Skin of body (tissue), 2 donors: ENCODE data around the gene GNG12. TPM values are rescaled to one million over a fixed set of nuclear protein-coding genes. Genes with fewer than 3 reads are reported as not detected.

Experiments used
- DNase-seq: peaks from one replicate; lab custom pipeline; 2025; lab: John Stamatoyannopoulos, UW
- total RNA-seq: library from RNA; depleted of rRNA; stranded (reverse); fragments of >200 nt; gene quantifications from one replicate; pipeline ENCODE4 v1.2.3, GENCODE V29; 2014

Gene GNG12
- total RNA-seq, 1 donor from 2014 or later, result 97.0 TPM

DNA sequence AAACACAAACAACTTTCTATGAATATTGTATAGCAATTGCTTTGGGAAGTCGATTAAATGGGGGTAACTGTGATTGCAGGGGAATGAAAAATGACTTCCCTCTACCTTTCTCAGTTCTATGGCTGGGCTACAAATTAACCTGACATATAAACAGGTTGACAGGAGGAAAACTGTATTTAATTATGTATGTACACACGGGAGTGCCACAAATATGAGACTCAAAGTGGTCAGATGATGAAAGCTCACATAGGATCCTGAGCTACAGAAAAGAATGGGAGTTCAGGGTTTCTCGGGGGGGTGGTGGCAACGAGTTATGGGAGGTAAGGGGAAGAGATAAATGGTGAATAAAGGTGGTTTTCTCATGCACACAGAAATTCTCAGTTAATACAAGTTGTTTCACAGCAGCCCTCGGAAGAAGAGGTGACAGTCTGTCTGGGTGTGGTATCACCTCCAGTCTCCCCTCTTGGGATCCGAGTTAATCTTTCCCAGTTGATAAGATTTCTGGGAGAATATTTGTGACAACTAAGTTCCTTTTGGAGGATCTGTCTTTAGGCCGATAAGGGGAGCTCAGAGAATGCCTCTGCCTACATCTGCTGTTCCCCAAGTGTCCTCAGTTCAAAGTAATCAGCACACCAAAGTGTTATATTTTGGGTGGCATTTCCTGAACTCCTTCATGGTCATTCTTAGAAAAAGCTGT, 122.0 kb downstream of the GNG12 start:
- DNase-seq, result no peak

DNA sequence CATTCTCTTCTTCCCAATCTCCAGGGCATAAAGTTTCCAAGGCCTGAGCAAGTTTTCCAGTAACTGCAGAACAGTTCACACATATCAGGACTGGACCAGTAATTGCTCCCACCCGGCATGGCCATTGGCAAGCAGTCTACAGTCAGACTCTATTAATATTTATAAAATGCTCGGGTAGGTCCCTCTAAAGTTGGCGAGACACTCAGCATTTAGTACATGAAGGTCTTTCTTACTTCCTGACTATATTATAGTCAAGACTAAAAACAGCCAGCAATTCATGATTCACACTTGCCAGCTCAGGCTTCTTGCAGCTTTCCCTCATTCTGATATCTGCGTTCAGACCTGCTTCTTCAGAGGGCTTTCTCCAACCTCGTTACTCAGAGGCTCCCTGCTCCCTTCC, 122.8 kb downstream of the GNG12 start:
- DNase-seq, result no peak

DNA sequence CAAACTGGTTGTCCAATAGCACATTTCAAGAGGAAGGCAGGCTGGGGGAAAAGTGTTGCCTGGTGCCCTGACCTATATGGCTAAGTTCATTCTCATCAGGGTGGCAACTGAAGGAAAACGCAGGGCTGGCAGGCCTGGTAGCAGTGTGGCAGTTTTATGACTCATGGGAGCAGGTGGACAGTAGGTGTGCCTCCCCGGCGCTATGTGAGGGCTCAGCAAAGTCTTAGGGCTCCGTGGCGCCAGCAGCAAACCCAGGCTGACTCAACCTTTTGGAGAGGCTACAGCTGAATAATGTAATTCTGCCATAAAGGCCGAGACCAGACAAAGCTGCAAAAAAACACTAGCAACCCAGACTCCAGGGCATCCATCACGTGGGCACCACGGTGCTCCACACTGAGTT, 124.7 kb downstream of the GNG12 start:
- no peak for DNase-seq

GRCh38 chr1:67705735-67706453, 127.4 kb downstream of the GNG12 start:
- DNase-seq, result no peak

DNA sequence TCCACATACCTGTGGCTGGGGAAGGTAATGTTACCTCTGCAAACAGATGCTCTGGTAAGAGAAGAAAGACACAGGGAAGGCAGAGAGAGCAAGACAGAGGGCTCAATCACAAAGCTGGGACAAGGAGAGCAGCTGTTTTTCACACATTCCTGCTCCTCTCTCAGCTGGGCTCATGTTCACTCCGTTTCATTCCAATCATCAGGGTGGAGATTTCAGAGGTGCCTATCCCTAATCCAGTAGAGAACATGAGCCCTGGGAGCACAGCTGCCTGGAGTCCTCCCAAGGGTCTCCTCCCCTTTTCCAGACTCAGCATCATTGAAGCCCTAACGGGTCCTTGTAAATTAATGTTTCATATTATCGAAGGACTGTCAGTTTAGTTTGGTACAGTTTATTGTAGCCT, 128.9 kb downstream of the GNG12 start:
- no peak for DNase-seq

DNA sequence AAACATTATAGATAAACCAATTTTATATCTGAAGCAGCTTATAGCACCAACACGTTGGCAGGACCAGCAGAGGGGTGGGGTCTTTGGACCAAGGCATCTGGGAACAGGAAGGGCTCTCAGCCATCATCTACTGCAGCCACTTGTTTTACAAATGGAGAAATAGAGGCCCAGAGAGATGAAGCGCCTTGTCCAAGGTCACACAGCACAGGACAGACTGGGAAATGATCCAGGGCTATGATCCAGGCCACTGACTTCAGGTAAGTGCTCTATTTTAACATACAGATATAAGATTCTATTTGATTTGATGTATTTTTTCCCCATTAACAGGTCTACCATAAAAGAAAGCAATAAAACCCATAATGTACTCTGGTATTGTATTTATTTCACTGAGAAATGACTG, 131.4 kb downstream of the GNG12 start:
- no peak for DNase-seq

DNA sequence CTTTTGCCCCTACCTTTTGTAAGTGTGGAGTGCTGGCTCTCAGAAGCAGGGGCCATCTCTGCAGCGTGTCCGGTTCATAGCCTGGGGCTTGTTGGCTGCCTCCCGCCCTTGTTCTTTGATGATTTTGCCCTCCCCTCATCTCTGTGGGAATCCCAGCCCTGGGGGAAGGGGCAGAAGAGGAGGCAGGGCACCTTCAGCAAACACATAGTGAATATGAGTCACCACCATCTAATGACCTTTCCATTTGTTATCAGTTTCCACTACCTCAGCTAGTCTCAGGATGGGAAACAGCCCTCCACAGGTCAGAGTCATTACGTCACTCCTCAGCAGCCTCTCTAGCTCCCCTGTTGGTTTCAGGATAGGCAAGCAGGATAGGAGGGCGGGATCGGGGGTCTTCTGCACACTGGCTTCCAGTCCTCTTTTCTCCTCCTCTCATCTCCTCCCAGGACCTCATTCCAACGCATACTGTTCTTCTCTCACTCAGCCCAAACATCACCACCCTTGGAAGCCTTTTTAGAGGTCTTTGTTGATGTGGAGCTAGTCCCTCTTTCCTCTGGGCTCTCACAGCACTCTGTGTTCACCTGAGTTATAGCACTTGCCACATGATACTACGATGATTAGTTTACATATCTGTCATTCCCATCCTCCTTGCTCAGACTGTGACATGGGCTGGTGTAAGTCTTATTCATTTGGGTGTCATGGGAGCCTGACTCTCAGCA, 132.4 kb downstream of the GNG12 start:
- DNase-seq, result no peak

DNA sequence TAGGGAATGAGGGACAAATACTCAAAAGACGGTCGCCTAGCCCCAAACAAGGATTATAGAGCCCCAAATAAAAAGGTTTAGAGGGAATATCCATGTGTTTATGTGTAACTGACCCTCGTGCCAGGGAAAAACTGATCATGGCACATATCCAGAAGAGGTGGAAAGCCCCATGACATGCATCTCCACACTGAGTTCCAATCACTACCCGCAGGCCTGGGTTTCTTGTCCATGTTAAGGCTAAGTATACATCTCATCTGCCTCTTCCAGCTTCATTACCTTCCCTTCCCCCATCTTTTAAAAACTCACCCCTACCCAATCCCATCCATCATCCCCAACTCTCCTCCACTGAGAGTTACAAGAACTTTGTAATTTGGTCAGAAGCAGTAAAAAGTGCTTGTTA, 133.0 kb downstream of the GNG12 start:
- DNase-seq, result no peak

DNA sequence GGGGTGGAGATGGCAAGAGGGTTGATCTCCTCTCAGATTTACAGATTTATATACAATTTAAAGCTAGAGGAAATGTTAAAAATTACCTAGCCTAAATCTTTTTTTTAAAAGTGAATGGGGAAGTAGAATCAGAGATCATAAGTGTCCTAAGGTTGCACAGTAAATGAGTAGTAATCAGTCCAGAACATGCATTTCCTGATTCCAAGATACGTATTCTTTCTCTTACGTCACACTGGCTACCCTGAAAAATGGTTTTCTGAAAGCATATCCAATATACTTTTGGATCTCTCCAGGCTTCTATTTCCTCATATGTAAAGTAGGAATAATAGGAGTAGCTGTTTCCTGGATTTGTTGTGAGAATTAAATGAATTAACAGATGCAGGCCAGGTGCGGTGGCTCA, 136.6 kb downstream of the GNG12 start:
- no peak for DNase-seq

DNA sequence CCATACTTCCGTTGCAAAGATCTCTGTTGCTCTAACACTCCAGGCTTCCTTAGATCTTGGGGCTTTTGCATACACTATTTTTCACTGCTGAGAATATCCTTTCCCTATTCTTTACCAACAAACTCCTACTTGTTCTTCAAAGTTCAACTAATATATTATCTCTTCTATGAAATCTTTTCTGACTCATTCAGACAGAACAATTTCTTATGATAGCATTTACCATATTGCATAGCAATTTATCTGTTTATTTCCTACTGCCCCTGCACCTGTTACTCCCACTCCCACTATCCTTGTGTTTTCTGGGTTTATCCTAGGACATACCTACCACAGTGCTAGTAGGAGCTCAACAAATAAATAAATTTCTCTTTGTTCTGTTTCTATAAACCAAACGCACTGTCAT, 137.3 kb downstream of the GNG12 start:
- no peak for DNase-seq

GRCh38 chr1:67691712-67692111, 141.6 kb downstream of the GNG12 start:
- DNase-seq, result no peak

DNA sequence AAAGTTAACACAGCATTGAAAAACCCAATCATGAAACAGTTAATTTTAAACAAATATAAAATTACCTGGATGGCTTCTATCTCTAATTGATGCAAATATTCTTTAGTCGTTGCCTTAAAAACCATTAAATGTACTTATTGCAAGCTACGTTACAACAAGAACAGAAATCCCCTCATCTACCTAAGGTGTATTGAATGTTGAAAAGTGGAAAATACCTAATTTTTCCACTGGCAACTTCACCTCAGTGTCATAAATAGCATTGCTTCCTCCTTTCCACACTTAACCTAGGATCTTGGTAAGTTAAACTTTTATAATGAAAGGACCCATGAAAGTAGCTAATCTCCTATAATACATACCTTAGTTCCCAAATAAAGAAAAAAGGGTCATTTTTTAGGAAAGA, 142.9 kb downstream of the GNG12 start:
- DNase-seq, result no peak

DNA sequence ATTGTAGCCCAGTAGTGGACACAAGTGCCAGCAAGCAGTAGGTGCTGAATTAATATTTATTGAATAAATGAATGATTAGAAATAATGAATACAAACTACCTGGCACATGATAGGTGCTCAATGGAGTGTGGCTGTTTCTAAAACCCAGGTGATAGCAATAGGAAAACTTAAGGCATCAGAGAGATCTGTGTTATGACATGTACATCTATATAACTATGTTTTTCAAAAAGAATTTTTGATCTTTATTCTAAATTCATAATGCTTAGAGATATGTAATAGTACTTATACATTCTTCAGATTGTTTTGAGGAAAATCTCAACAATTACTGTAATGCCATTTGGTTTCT, 143.3 kb downstream of the GNG12 start:
- no peak for DNase-seq

DNA sequence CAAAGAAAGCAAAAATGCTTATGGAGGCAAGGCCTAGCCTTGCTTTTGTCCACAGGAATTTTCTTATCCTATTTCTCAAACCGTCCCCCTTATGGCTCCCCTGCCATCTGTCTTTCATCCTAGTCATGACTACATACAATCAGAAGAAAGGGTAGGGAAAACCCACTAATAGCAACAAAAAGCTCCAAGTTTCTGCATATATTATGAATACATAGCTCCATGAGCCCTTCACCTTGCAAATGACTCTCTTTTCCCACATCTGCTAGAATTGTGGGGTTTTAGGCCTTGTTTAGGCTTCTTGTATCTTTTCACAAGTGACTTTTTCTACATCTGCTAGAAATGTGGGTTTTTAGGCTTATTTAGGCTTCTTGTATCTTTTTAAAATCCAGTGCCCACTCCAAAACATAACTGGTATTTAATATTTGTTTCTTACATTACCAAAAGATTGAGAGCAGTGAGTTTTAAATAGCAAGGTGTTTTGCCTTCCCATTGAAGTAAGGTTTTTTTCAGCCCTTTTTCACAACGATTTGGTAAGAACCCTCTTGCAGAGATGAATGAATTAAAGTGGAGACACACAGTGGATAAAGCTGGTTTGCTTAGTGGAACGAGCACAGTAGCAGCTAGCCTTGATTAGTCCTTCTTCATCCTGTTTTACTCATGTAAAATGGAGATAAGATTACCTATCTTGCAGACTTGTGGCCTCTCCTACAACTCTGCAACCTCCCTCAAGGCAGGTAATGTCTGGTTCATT, 143.8 kb downstream of the GNG12 start:
- peak; percentile 52 for DNase-seq

DNA sequence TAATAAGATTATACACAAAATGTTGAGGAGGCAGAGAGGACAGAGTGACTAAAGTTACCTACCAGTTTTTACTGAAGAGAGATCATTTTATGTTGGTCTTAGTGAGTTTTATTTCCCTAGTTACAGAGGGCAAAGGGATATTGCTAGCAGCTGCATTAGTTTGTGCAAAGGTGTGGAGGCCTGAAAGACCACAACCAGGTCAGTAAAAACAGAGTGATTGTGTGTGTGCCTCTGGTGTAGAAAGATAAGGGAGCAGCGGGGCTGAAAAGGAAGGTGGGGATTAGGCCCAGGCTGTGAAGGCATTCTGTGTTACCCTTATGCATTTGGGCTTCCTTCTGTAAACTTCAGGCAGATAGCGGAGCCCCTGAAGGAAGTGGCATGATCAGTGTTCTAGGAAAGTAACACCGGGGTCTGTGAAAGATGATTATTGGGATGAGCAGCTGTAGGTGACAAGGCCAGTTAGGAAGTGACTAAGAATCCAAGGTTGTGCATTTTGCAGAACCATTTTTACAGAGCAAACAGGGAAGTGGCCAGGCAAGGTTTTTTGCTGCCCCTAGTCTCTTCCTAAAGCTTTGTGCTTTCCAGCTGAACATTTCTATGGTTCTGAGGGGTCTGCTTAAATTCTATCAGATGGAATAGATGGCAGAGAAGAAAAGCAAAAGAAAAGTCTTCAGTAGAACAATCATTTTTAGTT, 144.6 kb downstream of the GNG12 start:
- DNase-seq, result no peak

GRCh38 chr1:67687649-67688048, 145.6 kb downstream of the GNG12 start:
- no peak for DNase-seq

GRCh38 chr1:67687198-67687545, 146.1 kb downstream of the GNG12 start:
- DNase-seq, result no peak

DNA sequence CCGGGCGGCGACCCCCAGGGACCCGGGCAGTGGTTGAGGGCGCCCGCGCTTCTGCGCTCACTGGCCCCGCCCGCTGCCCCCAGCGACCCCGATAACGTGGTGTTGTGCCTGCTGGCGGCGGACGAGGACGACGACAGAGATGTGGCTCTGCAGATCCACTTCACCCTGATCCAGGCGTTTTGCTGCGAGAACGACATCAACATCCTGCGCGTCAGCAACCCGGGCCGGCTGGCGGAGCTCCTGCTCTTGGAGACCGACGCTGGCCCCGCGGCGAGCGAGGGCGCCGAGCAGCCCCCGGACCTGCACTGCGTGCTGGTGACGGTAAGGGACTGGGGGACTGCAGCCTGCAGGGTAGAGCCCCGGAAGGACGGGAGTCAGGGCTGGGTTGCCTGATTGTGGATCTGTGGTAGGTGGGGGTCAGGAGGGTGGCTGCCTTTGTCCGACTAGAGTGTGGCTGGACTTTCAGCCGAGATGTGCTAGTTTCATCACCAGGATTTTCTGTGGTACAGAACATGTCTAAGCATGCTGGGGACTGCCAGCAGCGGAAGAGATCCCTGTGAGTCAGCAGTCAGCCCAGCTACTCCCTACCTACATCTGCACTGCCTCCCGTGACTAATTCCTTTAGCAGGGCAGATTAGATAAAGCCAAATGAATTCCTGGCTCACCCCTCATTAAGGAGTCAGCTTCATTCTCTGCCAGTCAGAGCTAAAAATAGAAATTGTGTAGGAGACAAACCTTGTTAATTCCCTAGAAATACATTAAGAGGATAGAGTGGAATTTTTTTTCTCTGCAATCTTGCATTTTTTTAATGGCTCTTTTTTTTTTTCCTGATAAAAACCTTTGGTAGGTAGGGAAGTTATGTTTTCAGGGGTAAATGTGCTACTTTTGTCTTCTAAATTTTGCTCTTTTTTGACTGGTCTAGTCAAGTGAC, 146.7 kb downstream of the GNG12 start:
- peak; percentile 52 for DNase-seq

DNA sequence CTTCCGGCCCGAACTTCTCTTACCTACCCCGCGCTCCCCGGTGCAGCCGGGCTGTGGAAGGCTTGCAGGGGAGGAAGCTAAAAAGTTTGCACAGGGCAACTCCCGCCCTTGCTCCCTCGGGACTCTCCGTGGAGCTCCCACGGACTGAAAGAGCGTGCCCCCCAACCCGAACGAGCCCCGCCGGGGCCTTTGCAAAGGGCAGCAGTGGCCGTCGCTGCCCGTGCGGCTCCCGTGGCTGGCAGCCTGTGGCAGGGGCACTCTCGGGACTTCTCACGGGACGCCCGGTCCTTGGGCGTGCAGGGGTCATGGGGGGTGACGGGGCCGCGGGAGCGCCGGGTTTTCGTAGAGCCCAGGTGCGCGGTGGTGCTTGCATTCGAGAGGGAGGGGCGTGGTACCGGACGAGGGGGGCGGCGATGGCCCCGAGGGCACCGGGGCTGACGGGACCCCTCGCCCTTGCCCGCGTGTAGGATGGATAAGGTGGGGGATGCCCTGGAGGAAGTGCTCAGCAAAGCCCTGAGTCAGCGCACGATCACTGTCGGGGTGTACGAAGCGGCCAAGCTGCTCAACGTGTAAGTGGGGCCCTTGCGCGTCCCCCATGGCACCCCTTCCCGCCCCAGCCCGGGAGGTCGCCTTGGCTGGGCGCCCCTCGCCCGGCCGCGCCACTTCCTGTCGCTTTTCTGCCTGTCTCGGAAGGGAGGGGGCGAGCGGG, 147.6 kb downstream of the GNG12 start:
- peak; percentile 10 for DNase-seq

DNA sequence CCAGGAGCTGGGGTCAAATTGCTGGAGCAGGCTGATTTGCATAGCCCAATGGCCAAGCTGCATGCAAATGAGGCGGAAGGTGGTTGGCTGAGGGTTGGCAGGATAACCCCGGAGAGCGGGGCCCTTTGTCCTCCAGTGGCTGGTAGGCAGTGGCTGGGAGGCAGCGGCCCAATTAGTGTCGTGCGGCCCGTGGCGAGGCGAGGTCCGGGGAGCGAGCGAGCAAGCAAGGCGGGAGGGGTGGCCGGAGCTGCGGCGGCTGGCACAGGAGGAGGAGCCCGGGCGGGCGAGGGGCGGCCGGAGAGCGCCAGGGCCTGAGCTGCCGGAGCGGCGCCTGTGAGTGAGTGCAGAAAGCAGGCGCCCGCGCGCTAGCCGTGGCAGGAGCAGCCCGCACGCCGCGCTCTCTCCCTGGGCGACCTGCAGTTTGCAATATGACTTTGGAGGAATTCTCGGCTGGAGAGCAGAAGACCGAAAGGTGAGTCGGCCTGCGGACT, 148.2 kb downstream of the GNG12 start, which contains the start of gene GADD45A:
Gene GADD45A (plus strand): TSS at position 135 of the 491 bp plus-strand sequence. CDS start 294 bp downstream, at position 429.
- peak; percentile 99 for DNase-seq
